CD4-positive, alpha-beta T cell treated with Interleukin-21 for 1 hour (primary cell): ENCODE measurements around the gene CDH2.

Source experiments
- DNase-seq: peaks from one replicate; pipeline ENCODE4 v3.0.0-alpha.2; 2020

The CDH2 gene

DNA sequence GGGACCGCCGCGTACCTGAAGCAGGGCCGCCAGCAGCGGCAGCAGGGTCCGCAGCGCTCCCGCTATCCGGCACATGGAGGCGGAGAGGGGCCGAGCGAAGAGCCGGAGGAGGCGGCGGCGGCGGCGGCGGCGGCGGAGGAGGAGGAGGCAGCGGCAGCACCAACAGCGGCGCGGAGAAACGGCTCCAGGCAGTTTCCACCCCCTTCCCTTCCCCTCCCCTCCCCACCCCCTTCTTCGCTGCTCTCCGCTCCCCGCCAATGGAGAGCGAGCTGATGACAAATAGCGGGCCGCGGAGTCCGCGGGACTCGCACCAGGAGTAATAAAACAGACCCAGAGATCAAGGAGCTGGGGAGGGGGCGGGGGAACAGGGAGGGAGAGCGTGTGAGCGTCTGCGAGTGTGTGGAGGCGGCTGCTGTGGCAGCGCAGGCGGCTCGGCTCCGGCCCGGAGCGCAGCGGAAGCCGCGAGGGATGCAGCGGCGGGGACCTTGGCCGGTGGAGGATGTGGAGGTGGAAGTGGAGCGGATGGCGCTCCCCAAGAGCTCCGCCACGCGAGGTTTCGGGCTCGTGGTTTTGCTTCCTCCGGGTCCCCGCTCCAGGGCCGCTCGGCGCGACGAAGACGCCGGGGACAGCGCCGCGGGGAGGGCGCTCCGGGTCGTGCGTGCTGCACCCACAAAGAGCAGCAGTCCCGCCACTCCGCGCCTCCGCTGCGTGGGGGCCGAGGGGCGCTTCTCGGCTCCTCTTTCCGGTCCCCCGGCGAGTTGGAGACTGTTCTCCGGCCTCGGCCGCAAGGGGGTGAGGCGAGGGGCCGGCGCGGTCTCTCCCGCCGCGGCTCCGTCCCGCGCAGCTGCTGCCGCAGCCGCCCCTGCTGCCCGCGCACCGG lies at the start of gene CDH2:
Gene CDH2 (minus strand): TSS at position 183 of the 880 bp plus-strand sequence. CDS start 108 bp downstream, at position 75.
- DNase-seq: no peak

- no peak for DNase-seq
Observed at GRCh38 chr18:28212060-28212459, 35.1 kb upstream of the CDH2 start.

DNA sequence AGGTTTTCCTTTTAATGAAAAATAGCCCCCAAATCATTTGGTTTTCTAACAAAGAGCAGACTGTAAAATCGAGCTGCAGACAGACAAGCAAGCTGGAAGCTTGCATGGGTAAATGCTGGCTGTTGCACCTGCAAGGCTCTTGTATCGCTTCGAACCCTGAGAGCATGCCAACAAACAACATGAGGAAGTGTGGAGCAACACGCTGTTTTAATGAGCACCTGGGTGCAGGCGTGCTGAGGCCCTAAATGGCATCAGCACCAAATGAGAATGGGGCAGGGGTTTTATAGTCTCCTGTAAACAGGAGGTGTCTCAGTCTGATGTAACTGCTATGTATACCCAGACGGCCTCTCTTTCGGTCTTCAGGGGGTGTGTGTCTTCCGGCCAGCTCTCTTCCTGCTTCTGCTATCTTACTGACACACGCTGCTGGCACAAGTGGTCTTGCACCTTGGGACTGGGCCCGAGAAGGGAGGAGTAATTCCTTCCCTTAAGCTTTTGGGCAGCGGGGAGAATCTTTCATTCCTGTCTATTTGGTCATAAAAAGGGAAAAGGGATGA lies 31.9 kb upstream of the CDH2 start:
- DNase-seq: no peak

- DNase-seq: no peak
Observed at GRCh38 chr18:28208268-28208667, 31.3 kb upstream of the CDH2 start.

GRCh38 chr18:28204154-28204553 lies 27.2 kb upstream of the CDH2 start:
- no peak for DNase-seq

- no peak for DNase-seq
Observed at GRCh38 chr18:28201056-28201455, 24.1 kb upstream of the CDH2 start.

GRCh38 chr18:28198620-28199019 lies 21.7 kb upstream of the CDH2 start:
- DNase-seq: no peak

DNA sequence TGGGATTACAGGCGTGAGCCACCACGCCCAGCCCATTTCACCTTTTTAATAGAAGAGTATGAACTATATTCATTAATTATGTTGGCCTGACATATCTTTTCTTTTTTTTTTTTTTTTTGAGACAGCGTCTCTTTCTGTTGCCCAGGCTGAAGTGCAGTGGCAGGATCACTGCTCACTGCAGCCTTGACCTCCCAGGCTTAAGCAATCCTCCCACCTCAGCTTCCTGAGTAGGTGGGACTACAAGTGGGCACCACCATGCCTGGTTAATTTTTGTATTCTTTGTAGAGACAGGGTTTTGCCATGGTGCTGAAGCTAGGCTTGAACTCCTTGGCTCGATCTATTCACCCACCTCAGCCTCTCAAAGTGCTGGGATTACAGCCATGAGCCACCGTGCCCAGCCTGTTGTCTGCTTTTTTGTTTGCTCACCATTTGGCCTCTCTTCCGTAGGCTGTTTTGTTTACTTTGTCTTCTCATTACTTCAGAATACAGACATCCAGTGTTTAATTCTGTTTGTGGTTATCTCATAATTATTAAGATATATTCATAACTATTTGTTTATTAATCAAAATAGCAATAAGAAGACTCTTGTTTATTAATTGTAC lies 16.3 kb upstream of the CDH2 start:
- no peak for DNase-seq

DNA sequence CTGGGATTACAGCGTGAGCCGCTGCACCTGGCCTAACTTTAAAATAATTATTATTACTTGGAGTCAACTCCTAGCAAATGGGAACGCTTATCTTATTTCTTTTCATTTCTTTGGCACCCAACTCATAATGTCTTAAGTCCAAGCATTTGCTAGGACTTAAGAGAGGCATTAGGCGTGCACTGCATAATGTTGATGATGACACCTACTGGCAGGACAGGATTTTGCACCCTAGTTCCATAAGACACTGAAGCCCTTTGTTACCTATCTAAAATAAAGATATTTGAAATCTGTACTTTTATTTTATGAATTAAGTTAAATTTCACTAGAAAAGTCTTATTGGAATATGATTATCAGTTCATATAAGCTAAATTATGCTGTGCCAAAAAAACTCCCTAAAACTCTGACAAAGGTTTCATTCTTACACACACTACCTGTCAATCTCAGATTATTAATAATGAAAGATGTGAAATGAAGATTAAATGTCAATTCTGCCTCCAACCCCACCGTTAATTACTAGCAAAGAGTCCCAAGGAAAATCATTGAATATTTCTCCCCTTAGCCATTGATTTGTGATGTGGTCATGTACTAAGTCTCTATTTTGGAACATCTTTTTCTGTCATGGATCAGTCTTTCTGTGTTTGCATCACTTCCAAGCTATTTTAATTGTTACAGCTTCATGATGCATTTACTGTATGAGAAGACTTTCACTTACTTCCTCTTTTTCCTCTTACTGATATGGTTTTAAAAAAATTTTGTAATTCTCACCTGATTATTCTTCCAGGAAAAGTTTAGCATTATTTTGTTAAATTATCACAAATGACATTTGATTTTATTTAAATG lies 12.7 kb upstream of the CDH2 start:
- DNase-seq: no peak

GRCh38 chr18:28185121-28185520 lies 8.2 kb upstream of the CDH2 start:
- DNase-seq: no peak

DNA sequence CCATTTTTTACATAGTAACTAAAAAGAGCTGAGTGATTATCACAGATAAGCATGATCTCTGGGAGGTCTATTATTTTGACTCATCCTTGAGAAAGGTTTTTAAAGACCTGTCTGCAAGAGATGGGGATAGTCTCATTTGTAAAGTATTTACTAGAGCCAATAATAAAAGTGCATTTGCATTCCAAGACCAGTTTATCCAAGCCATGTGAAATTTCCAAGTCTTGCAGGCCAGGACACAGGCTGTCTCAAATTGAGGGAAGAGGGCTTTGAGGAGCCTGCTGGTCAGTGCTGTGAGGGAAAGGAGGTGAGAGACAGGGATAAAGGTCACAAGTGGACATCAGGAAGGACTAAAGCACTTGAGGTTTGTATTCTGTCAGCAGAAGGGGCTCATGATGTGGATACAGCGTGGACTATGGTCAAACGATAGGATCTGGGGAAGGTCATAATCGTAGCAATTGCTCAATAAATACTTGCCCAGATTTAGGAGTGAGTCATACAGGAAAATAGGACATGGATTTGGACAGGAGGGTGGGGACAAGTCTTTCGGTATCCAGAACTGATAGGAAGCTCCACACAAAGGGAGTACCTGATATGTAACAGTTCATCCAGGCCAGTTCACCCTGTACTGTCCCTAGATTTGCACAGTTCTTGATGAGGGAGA lies 6.6 kb upstream of the CDH2 start:
- DNase-seq: no peak

DNA sequence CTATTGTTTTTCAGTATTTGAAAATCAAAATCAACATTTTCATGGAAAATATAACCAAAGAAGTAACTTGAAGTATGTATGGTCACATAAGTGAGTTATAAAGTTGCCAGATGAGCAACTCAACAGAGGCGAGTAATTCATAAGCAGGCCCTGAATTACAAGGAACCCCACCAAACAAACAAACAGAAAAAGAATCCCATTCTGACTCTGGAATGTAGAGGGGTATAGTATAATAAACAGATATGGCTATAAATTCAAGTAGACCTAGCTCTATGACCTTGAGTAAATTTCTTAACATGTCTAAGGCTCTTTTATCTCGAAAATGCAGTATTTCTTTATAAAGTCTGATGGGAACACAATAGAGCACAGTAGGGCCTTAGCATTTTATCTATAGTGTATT lies 4.7 kb upstream of the CDH2 start:
- DNase-seq: no peak

DNA sequence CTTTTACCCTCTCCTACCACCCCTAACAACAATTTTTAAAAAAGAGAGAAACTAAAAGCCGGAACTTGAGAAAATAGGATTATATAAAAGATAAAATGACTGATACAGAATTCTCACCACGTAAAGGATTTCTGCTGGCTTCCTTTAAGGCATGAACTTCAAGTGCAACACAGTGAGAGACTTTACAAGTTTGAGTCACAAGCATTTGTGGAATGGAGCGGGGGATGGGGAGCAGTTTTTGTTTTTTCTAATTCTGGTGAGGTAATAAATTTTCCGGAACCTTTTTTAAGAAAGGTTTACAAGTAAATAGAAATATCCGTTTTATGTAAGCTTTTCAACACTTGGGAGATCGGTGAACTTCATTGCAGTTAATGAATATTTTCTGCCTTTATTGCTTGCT lies 1.8 kb upstream of the CDH2 start:
- DNase-seq: no peak

DNA sequence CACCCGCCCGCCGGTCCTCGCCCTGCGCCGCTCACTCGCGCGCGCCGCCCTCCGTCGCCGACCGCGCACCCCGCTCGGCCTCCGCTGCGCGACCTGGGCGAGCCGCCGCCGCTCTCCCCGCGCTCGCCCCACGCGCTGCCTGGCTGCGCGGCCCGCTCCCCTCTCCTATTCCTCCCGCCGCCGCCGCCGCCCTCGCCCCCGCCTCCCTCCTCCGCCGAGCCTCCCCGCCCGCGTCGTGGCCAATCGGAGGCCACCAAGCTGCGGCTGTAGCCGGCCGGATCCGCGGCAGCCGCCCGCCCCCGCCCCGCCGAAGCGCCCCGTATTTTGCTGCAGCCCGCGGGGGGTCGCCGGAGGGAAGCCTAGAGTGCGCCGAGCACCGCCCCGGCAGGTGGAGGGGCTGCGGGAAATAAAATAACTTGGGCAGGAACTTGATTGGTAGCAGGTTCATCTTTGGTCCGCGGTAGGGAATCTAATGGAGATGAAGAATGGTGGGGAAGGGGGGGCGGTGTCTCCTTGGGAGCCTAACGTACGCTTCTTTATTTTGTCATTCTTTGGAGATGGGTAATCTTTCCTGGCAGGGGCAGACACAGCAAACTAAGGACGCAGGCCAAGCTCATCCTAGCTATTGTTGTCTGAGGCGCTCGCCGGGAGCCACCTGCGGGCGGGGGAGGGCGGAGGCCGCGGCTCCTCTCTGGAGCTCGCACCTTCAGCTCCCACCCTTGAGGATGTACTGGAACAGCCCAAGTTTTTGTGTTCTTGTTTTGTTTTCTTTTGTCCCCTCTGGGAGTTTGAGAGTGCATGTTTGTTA lies 1.1 kb upstream of the CDH2 start:
- no peak for DNase-seq

DNA sequence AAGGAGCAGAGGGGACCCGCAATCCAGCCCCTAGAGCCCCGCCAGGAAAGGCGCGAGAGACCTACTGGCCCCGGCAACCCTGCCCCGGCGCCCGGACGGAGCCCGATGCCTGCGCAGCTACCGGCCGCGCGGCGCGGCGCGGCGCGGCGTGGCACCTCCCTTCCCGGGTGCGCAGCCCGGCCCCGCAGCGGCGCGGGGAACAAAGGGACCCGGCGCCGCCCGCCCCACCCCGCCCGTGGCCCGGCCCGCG lies 307 bp downstream of the CDH2 start:
- DNase-seq: no peak

- no peak for DNase-seq
Observed at GRCh38 chr18:28175930-28176697, 816 bp downstream of the CDH2 start.

DNA sequence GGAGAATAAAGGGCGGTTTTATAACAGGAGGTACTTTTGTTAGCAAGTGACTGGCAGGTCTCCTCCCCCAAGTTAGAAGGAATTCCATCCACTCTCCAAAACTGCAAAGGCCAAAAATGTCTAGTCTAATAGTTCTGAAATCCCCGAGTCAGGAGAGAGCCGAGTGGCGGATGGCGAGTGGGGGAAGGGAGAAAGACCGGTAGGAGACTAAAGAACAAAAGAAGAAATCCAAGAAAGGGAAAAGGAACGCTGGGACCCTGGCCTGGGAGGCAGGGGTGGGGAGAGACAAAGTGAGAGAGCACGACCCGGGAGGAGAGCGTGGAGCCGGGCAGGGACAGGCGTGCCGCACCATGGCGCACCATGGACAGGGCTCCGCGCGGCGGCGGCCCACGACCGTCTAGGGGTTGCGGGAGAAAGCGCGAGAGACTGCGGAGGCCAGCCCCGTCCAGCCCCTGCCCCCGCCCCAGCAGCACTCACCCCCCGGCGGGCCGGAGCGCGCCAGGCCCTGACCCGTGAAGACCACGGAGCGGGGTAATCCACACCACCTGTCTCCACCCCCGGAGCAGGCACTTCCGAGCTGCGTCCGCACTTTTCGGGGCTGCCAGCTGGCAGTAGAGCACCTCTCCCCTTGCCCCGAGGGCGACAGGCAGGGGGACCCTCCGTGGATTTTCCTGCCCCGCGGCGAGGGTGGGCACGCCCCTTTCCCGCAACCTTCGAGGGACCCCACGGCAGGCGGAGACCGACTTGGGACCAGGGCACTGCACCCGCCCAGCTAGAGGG lies 1.6 kb downstream of the CDH2 start:
- DNase-seq: no peak

GRCh38 chr18:28174181-28174905 lies 2.6 kb downstream of the CDH2 start:
- no peak for DNase-seq

- no peak for DNase-seq
Observed at GRCh38 chr18:28171837-28172236, 5.1 kb downstream of the CDH2 start.

GRCh38 chr18:28168725-28169124 lies 8.2 kb downstream of the CDH2 start:
- no peak for DNase-seq
